H1 (cell line): ENCODE data around the gene STT3A. TPM values are rescaled to one million over a fixed set of nuclear protein-coding genes. Genes with fewer than 3 reads are reported as not detected.

Experiments
- CTCF ChIA-PET: fragments of 300-600 bp; sonication (Branson Sonifier 250); formaldehyde crosslinking; loops from one replicate; lab custom pipeline; 2021; ENCODE audit not compliant: partially characterized antibody; lab: Charles Lee
- POLR2A ChIA-PET: fragments of 300-600 bp; sonication (Branson Sonifier 250); formaldehyde crosslinking; loops from one replicate; lab custom pipeline; 2021; ENCODE audit warnings: inconsistent platforms; ENCODE audit not compliant: partially characterized antibody; lab: Charles Lee
- DNase-seq, 2 experiments: peaks; one replicate each; pipeline versions ENCODE4 v3.0.0 to v3.0.0-alpha.2; 2010 to 2022; ENCODE audit warnings: low spot score in 2 of 2, low read depth in 1 of 2, mixed read lengths in 1 of 2
- FAIRE-seq: peaks from 2 replicates; lab custom pipeline; 2011; peaks lifted over from hg19 to GRCh38; lab: Jason Lieb, UNC
- H2AFZ ChIP-seq: 2 replicates; pipeline ENCODE4 v1.8.1; 2012; ENCODE audit warnings: low read length, inconsistent platforms
- H2AK5ac ChIP-seq: 2 replicates; pipeline ENCODE4 v1.6.1; 2013; ENCODE audit warnings: low read depth, low read length
- H2BK120ac ChIP-seq: replicated peaks from 2 replicates; pipeline ENCODE3; 2013; ENCODE audit warnings: low read depth, low read length, inconsistent platforms
- H2BK12ac ChIP-seq: 2 replicates; pipeline ENCODE4 v1.6.1; 2013; ENCODE audit warnings: low read depth, low read length
- H2BK15ac ChIP-seq: 2 replicates; pipeline ENCODE4 v1.6.1; 2013; ENCODE audit warnings: low read length
- H2BK20ac ChIP-seq: 2 replicates; pipeline ENCODE4 v1.6.1; 2013; ENCODE audit warnings: low read length
- H2BK5ac ChIP-seq: 2 replicates; pipeline ENCODE4 v1.6.1; 2013; ENCODE audit warnings: low read depth, low read length
- H3K14ac ChIP-seq: 2 replicates; pipeline ENCODE4 v1.6.1; 2013; ENCODE audit warnings: inconsistent platforms; ENCODE audit not compliant: insufficient read length
- H3K18ac ChIP-seq: 2 replicates; pipeline ENCODE4 v1.6.1; 2013; ENCODE audit warnings: low read length; ENCODE audit errors: extremely low read depth
- H3K23ac ChIP-seq: 2 replicates; pipeline ENCODE4 v1.6.1; 2013; ENCODE audit warnings: inconsistent platforms; ENCODE audit not compliant: insufficient read length
- H3K23me2 ChIP-seq: 2 replicates; pipeline ENCODE4 v1.6.1; 2013; ENCODE audit warnings: low read depth, low read length
- H3K27ac ChIP-seq: 2 replicates; pipeline ENCODE4 v1.6.1; 2011; ENCODE audit warnings: low read depth, low read length, inconsistent platforms
- H3K27me3 ChIP-seq, 4 experiments: replicated peaks in 1 of 4; 1 replicate in 1 of 4; 2 replicates in 3 of 4; pipeline versions ENCODE4 v1.6.1 to v1.8.1; 2011 to 2013; ENCODE audit warnings: low read length in 3 of 4, mild to moderate bottlenecking in 3 of 4, inconsistent platforms in 2 of 4, mixed read lengths in 2 of 4, moderate library complexity in 1 of 4; ENCODE audit not compliant: control insufficient read depth in 3 of 4, insufficient read depth in 3 of 4; ENCODE audit errors: extremely low read depth in 1 of 4
- H3K36me3 ChIP-seq, 4 experiments: 2 replicates each; pipeline versions ENCODE4 v1.6.1 to v1.8.1; 2011 to 2013; ENCODE audit warnings: mild to moderate bottlenecking in 4 of 4, low read length in 3 of 4, moderate library complexity in 2 of 4, control low read depth in 1 of 4, inconsistent platforms in 1 of 4; ENCODE audit not compliant: insufficient read depth in 4 of 4, control insufficient read depth in 2 of 4
- H3K4ac ChIP-seq: replicated peaks from 2 replicates; pipeline ENCODE3; 2013; ENCODE audit warnings: low read length, low read depth, mixed read lengths, inconsistent platforms; ENCODE audit not compliant: insufficient read length
- H3K4me1 ChIP-seq, 4 experiments: replicated peaks in 1 of 4; 1 replicate in 1 of 4; 2 replicates in 3 of 4; pipeline versions ENCODE4 v1.6.1 to v1.8.1; 2011 to 2013; ENCODE audit warnings: low read length in 3 of 4, inconsistent platforms in 2 of 4, mixed read lengths in 1 of 4; ENCODE audit not compliant: insufficient read depth in 4 of 4, control insufficient read depth in 3 of 4
- H3K4me2 ChIP-seq, 2 experiments: 2 replicates each; pipeline versions ENCODE4 v1.6.1 to v1.8.1; 2011 to 2013; ENCODE audit warnings: low read depth in 2 of 2, low read length in 2 of 2, control low read depth in 1 of 2, inconsistent platforms in 1 of 2, mild to moderate bottlenecking in 1 of 2; ENCODE audit not compliant: insufficient read depth in 1 of 2
- H3K4me3 ChIP-seq, 4 experiments: fragments of 200-600, 300-600 bp in 1 of 4; sonication (generic), shearing (Covaris generic), sonication (Bioruptor Twin) in 1 of 4; 2 replicates each; pipeline versions ENCODE4 v1.5.1 to v1.8.1; 2011 to 2016; ENCODE audit warnings: low read length in 4 of 4, low read depth in 3 of 4, control low read depth in 2 of 4, inconsistent platforms in 2 of 4, mild to moderate bottlenecking in 2 of 4, mixed read lengths in 1 of 4, moderate library complexity in 1 of 4; ENCODE audit not compliant: insufficient read depth in 2 of 4; ENCODE audit errors: extremely low read depth in 1 of 4
- H3K56ac ChIP-seq: replicated peaks from 2 replicates; pipeline ENCODE3; 2013; ENCODE audit warnings: low read depth, mild to moderate bottlenecking, mixed read lengths, low read length, inconsistent platforms; ENCODE audit not compliant: insufficient read length
- H3K79me1 ChIP-seq: 2 replicates; pipeline ENCODE4 v1.6.1; 2013; ENCODE audit warnings: low read depth, low read length, control low read depth
- H3K79me2 ChIP-seq, 2 experiments: 2 replicates each; pipeline versions ENCODE4 v1.6.1 to v1.8.1; 2012 to 2013; ENCODE audit warnings: low read length in 2 of 2, mild to moderate bottlenecking in 2 of 2, inconsistent platforms in 1 of 2; ENCODE audit not compliant: insufficient read depth in 2 of 2, control insufficient read depth in 1 of 2
- H3K9ac ChIP-seq, 4 experiments: replicated peaks in 1 of 4; 1 replicate in 1 of 4; 2 replicates in 3 of 4; pipeline versions ENCODE4 v1.6.1 to v1.8.1; 2011 to 2013; ENCODE audit warnings: low read depth in 3 of 4, low read length in 3 of 4, control low read depth in 2 of 4, mild to moderate bottlenecking in 2 of 4, moderate library complexity in 2 of 4, inconsistent platforms in 1 of 4; ENCODE audit errors: extremely low read depth in 1 of 4
- H3K9me3 ChIP-seq, 2 experiments: 2 replicates each; pipeline versions ENCODE4 v1.6.1 to v1.8.1; 2012 to 2013; ENCODE audit warnings: mild to moderate bottlenecking in 2 of 2, moderate library complexity in 2 of 2, control low read depth in 1 of 2, inconsistent platforms in 1 of 2, low read depth in 1 of 2, low read length in 1 of 2, mixed read lengths in 1 of 2; ENCODE audit not compliant: insufficient read depth in 2 of 2
- H4K20me1 ChIP-seq, 2 experiments: replicated peaks in 1 of 2; 2 replicates each; pipeline versions ENCODE3 to v1.8.1; 2011 to 2013; ENCODE audit warnings: inconsistent platforms in 2 of 2, low read length in 2 of 2, mild to moderate bottlenecking in 1 of 2; ENCODE audit not compliant: insufficient read depth in 2 of 2, control insufficient read depth in 1 of 2
- H4K5ac ChIP-seq: 2 replicates; pipeline ENCODE4 v1.6.1; 2013; ENCODE audit warnings: low read length, low read depth, mixed read lengths, inconsistent platforms; ENCODE audit not compliant: insufficient read length
- H4K8ac ChIP-seq: 2 replicates; pipeline ENCODE4 v1.8.0; 2013; ENCODE audit warnings: mild to moderate bottlenecking, moderate library complexity, low read length, inconsistent platforms; ENCODE audit not compliant: insufficient read depth; ENCODE audit errors: extremely low read depth
- H4K91ac ChIP-seq: replicated peaks from 2 replicates; pipeline ENCODE3; 2013; ENCODE audit warnings: low read length, mixed read lengths, inconsistent platforms; ENCODE audit not compliant: insufficient read length
- CREB1 ChIP-seq: IDR thresholded peaks from 2 replicates; pipeline ENCODE4 v1.6.1; 2012; ENCODE audit warnings: inconsistent platforms
- EP300 ChIP-seq, 2 experiments: IDR thresholded peaks; 1 replicate in 1 of 2; 2 replicates in 1 of 2; pipeline ENCODE4 v1.6.1; 2011 to 2012; ENCODE audit warnings: low read depth in 2 of 2, low read length in 2 of 2, mild to moderate bottlenecking in 2 of 2, borderline replicate concordance in 1 of 2, inconsistent platforms in 1 of 2, moderate library complexity in 1 of 2
- SP1 ChIP-seq: IDR thresholded peaks from 2 replicates; pipeline ENCODE4 v1.6.1; 2011; ENCODE audit warnings: low read depth, low read length
- SP4 ChIP-seq: IDR thresholded peaks from 2 replicates; pipeline ENCODE4 v1.6.1; 2012; ENCODE audit warnings: low read length, inconsistent platforms
- SRF ChIP-seq: IDR thresholded peaks from 2 replicates; pipeline ENCODE4 v1.6.1; 2011; ENCODE audit warnings: mild to moderate bottlenecking, low read depth, low read length, moderate library complexity
- WGBS, 2 experiments: shearing (Covaris generic) in 1 of 2; methylation state at CpG; one replicate each; pipeline versions ENCODE4 v1.1.6 to v1.1.7; 2013 to 2015; ENCODE audit warnings: low lambda C conversion rate in 2 of 2, mixed read lengths in 2 of 2, inconsistent platforms in 1 of 2, low coverage in 1 of 2, missing lambda C conversion rate in 1 of 2; ENCODE audit not compliant: insufficient replicate concordance in 2 of 2, insufficient coverage in 1 of 2, insufficient read length in 1 of 2; ENCODE audit errors: extremely low coverage in 1 of 2, missing lambda C conversion rate in 1 of 2; 5-methylcytosine and 5-hydroxymethylcytosine counted together
- polyA plus RNA-seq, 7 experiments: library from polyadenylated mRNA; depleted of rRNA in 3 of 7; stranded (reverse) in 5 of 7; unstranded in 2 of 7; fragments of >200 nt in 5 of 7; fragments of 200-250 nt in 2 of 7; gene quantifications; 1 replicate in 5 of 7; 2 replicates in 1 of 7; 4 replicates in 1 of 7; pipeline versions ENCODE4 v1.2.1 to v1.2.3, GENCODE V29; 2011 to 2013; ENCODE audit warnings: missing spikeins in 2 of 7, mixed read lengths in 2 of 7
- total RNA-seq: library from RNA; stranded (reverse); fragmentation: NEBNext Ultra II Directional; extraction: Animal tissue kit (Norgen Biotek cat#: 25700); gene quantifications from 2 replicates; pipeline ENCODE4 v1.2.1, GENCODE V29; 2021

Gene STT3A
- total and polyA plus RNA-seq, 2 of the 8 experiments (the other 6 are each of a cell fraction or from before 2014, with no cell fraction given), result 173 to 211 TPM

DNA sequence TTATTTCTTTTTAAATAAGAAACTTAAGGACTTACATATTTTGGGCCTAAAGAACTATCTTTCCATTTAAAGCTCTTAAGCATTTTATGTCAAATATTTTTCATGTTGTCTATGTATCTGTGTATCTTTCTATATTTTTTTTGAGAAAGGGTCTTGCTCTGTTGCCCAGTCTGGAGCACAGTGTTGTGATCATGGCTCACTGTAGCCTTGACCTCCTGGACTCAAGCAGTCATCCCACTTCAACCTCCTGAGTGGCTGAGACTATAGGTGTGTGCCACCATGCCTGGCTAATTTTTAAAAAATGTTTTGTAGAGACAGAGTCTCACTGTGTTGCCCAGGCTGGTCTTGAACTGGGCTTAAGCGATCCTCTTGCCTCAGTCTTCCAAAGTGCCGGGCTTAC, 8.0 kb downstream of the STT3A start:
- ChIA-PET CTCF (interaction anchor here (1.2 kb wide), 1 partner anchor 178 kb away, joined by 3 read pairs; no protein-coding TSS in a partner anchor), POLR2A (interaction anchor here (1.2 kb wide), 1 partner anchor 31 kb away, joined by 3 read pairs; the partner anchor contains the start of gene EI24)
- H3K14ac ChIP-seq, result no peak overlapping the region
- H3K4ac ChIP-seq, result no peak overlapping the region
- H3K23ac ChIP-seq, result no peak overlapping the region
- no peak overlapping the region for H2BK15ac ChIP-seq
- H3K9ac ChIP-seq, result no peak overlapping the region
- peaks cover 23 to 72% (median 50%) of the 10 kb centered on the region in 4 experiments for H3K36me3 ChIP-seq
- H3K79me2 ChIP-seq, result peaks cover 2 to 12% of the 10 kb centered on the region in 2 experiments; a peak in 2 of 4 replicates
- no peak for FAIRE-seq
- H3K56ac ChIP-seq, result no peak overlapping the region
- no peak overlapping the region for H4K5ac ChIP-seq
- H2AFZ ChIP-seq, result no peak overlapping the region
- no peaks in the 10 kb centered on the region for H3K27me3 ChIP-seq
- no peak for DNase-seq
- no peaks in the 10 kb centered on the region; the same call in 1 of the 2 replicates for H3K79me1 ChIP-seq
- no peak overlapping the region for H3K18ac ChIP-seq
- H3K9me3 ChIP-seq, result no peaks in the 10 kb centered on the region
- no peak overlapping the region for H2BK120ac ChIP-seq
- H4K8ac ChIP-seq, result no peak overlapping the region
- no peak for TF ChIP-seq SP4
- no peak for TF ChIP-seq SRF
- TF ChIP-seq EP300 (IDR thresholded peaks at IDR 0.05; ENCODE audit: borderline replicate concordance in 1 of 2, low read depth in 2 of 2, low read length in 2 of 2), result no peak
- no peak for TF ChIP-seq SP1
- TF ChIP-seq CREB1, result no peak
- TF ChIP-seq, all 59 proteins: peak for 0
- Histone ChIP-seq H3K4me2 (no peak overlapping the region), H2AK5ac (no peak overlapping the region), H3K4me3 (no peak overlapping the region), H2BK5ac (no peak overlapping the region), H4K91ac (no peak overlapping the region), H3K4me1 (no peaks in the 10 kb centered on the region), H4K20me1 (peaks cover 0 to 3% of the 10 kb centered on the region in 2 experiments), H2BK12ac (no peak overlapping the region), H3K23me2 (no peaks in the 10 kb centered on the region), H2BK20ac (no peak overlapping the region), H3K27ac (no peak overlapping the region)
- 89% methylated on average over 2 of the region's 2 CpGs; no CpG with 5 or more reads in 1 of the 2 experiments for WGBS, 2 experiments
